ENCODE measurements around the gene PLEKHF1. TPM values are rescaled to one million over a fixed set of nuclear protein-coding genes. Genes with fewer than 3 reads are reported as not detected.
"Not testable (repeated sequence)": the region's sequence is repeated elsewhere in the genome, so short reads cannot be mapped to it uniquely, and the experiment has no call there.

The PLEKHF1 gene
- total and polyA plus RNA-seq, 2 donors (not counting 1 experiment from before 2014, with no cell fraction given): 5.2 to 72.5 TPM

DNA sequence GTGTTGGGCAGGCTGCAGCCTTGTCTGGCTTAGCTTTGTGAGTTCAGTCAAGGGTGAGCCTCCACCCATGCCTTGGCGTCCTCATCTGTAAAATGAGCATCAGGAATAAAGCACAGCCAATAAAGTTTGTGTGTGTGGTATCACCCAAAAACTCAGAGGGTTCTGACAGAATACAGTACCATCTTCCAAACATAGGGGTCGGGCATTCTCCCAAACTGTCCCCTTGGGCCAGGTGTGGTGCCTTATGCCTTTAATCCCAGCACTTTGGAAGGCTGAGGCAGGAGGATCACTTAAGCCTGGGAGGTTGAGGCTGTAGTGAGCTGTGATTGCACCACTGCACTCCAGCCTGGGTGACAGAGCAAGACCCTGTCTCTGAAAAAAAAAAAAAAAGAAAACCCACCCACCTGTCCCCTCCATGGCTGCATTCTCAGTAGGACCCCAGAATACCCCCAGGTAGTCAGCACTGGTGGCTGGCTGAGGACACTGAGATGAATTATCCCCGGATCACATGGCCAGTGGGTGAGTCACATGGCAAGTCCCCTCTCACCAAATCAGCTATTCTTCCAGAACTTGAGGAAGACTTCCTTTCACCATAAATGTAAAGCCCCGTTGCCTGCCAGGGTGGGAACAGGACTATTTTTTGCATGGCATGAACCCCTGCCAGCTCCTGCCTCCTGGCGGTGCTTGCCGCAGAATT, 40.6 kb upstream of the PLEKHF1 start:
- TF ChIP-seq EZH2 (IDR thresholded peaks at IDR 0.05; ENCODE audit: low read length, missing control alignments): no peak
- TF ChIP-seq, protein P1, sequence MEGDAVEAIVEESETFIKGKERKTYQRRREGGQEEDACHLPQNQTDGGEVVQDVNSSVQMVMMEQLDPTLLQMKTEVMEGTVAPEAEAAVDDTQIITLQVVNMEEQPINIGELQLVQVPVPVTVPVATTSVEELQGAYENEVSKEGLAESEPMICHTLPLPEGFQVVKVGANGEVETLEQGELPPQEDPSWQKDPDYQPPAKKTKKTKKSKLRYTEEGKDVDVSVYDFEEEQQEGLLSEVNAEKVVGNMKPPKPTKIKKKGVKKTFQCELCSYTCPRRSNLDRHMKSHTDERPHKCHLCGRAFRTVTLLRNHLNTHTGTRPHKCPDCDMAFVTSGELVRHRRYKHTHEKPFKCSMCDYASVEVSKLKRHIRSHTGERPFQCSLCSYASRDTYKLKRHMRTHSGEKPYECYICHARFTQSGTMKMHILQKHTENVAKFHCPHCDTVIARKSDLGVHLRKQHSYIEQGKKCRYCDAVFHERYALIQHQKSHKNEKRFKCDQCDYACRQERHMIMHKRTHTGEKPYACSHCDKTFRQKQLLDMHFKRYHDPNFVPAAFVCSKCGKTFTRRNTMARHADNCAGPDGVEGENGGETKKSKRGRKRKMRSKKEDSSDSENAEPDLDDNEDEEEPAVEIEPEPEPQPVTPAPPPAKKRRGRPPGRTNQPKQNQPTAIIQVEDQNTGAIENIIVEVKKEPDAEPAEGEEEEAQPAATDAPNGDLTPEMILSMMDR (conservative IDR thresholded peaks at IDR 0.05 in 1 of 2, IDR thresholded peaks at IDR 0.05 in 1 of 2; ENCODE audit: low read depth in 1 of 2, low read length in 2 of 2): no peak
- Histone ChIP-seq H2AFZ (ENCODE audit: low read length) (no peak overlapping the region), H3K9me3 (ENCODE audit: control insufficient read depth, insufficient read depth, low read depth, low read length) (no peaks in the 10 kb centered on the region), H4K20me1 (ENCODE audit: control insufficient read depth, extremely low read depth, insufficient read depth, low read length) (no peaks in the 10 kb centered on the region), H3K27me3 (ENCODE audit: control insufficient read depth, insufficient read depth, low read length) (no peaks in the 10 kb centered on the region), H3K4me1 (ENCODE audit: control insufficient read depth, extremely low read depth, insufficient read depth, low read length) (no peaks in the 10 kb centered on the region), H3K4me3 (replicated peaks in 1 of 4; ENCODE audit: control extremely low read depth in 1 of 4, insufficient read depth in 1 of 4, low read depth in 3 of 4, low read length in 4 of 4) (no peak overlapping the region), H3K9ac (ENCODE audit: insufficient read depth, low read length) (no peak overlapping the region), H3K79me2 (ENCODE audit: control insufficient read depth, insufficient read depth, low read length) (no peaks in the 10 kb centered on the region), H3K27ac (ENCODE audit: insufficient read depth, low read length) (no peak overlapping the region), H3K36me3 (ENCODE audit: control insufficient read depth, insufficient read depth, low read length) (no peaks in the 10 kb centered on the region), H3K4me2 (ENCODE audit: extremely low read depth, insufficient read depth, low read length) (no peak overlapping the region)
- DNase-seq (ENCODE audit: low read depth in 2 of 2): peak in 1 of 2 donors; percentile 25

DNA sequence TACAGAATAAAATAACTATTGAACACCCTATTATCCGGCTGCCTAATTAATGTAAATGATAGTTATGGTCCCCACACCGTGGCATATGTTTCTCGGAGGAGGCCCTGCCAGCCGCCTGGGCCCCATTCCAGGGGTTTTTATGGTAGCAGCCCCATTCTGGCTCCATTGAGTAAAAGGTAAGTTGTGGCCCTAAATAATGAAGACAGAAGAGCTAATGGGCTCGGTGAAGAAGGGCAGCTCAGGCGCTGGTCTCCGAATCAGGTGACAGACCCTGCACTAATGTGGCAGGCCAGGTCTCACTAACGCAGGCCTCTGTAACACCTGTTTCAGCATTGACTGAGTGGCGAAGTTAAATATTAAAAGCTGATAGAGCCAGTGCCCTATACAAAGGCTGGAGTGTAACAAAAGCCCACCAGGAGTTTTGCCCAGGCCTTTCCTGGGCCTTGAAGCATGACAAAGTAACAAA, 40.0 kb upstream of the PLEKHF1 start:
- Histone ChIP-seq H3K79me2 (ENCODE audit: control insufficient read depth, insufficient read depth, low read length) (no peaks in the 10 kb centered on the region), H3K27ac (ENCODE audit: insufficient read depth, low read length) (no peak overlapping the region), H3K9me3 (ENCODE audit: control insufficient read depth, insufficient read depth, low read depth, low read length) (no peaks in the 10 kb centered on the region), H3K9ac (ENCODE audit: insufficient read depth, low read length) (no peak overlapping the region), H4K20me1 (ENCODE audit: control insufficient read depth, extremely low read depth, insufficient read depth, low read length) (no peaks in the 10 kb centered on the region), H3K27me3 (ENCODE audit: control insufficient read depth, insufficient read depth, low read length) (no peaks in the 10 kb centered on the region), H3K4me2 (ENCODE audit: extremely low read depth, insufficient read depth, low read length) (no peak overlapping the region), H3K36me3 (ENCODE audit: control insufficient read depth, insufficient read depth, low read length) (no peaks in the 10 kb centered on the region), H3K4me3 (replicated peaks in 1 of 4; ENCODE audit: control extremely low read depth in 1 of 4, insufficient read depth in 1 of 4, low read depth in 3 of 4, low read length in 4 of 4) (no peak overlapping the region), H3K4me1 (ENCODE audit: control insufficient read depth, extremely low read depth, insufficient read depth, low read length) (no peaks in the 10 kb centered on the region), H2AFZ (ENCODE audit: low read length) (no peak overlapping the region)
- TF ChIP-seq EZH2 (IDR thresholded peaks at IDR 0.05; ENCODE audit: low read length, missing control alignments): no peak
- TF ChIP-seq, protein P1 (conservative IDR thresholded peaks at IDR 0.05 in 1 of 2, IDR thresholded peaks at IDR 0.05 in 1 of 2; ENCODE audit: low read depth in 1 of 2, low read length in 2 of 2): no peak
- DNase-seq (ENCODE audit: low read depth in 2 of 2): no peak

DNA sequence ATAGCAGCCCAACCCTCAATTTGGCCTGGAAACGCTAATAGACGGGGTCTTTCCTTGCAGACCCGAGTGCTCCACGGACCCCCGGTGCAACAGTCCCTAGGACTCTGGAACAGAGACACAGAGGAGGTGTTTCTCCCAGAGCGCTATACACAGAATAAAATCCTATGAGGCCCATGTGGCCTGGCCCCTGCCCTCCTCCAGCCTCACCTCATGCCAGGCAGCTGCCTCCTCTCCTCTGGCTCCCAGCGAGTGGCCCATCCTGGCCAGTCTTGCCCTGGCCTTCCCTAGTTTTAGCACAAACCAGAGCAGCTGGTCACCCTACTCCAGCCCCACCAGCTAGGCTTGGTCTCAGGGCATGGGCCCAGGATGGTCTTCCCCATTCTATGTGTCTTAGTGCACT, 38.9 kb upstream of the PLEKHF1 start:
- Histone ChIP-seq H3K4me3 (replicated peaks in 1 of 4; ENCODE audit: control extremely low read depth in 1 of 4, insufficient read depth in 1 of 4, low read depth in 3 of 4, low read length in 4 of 4) (no peak overlapping the region), H3K36me3 (ENCODE audit: control insufficient read depth, insufficient read depth, low read length) (no peaks in the 10 kb centered on the region), H3K27me3 (ENCODE audit: control insufficient read depth, insufficient read depth, low read length) (no peaks in the 10 kb centered on the region), H3K27ac (ENCODE audit: insufficient read depth, low read length) (no peak overlapping the region), H3K4me2 (ENCODE audit: extremely low read depth, insufficient read depth, low read length) (no peak overlapping the region), H3K79me2 (ENCODE audit: control insufficient read depth, insufficient read depth, low read length) (no peaks in the 10 kb centered on the region), H3K9ac (ENCODE audit: insufficient read depth, low read length) (no peak overlapping the region), H3K9me3 (ENCODE audit: control insufficient read depth, insufficient read depth, low read depth, low read length) (no peaks in the 10 kb centered on the region), H3K4me1 (ENCODE audit: control insufficient read depth, extremely low read depth, insufficient read depth, low read length) (no peaks in the 10 kb centered on the region), H4K20me1 (ENCODE audit: control insufficient read depth, extremely low read depth, insufficient read depth, low read length) (no peaks in the 10 kb centered on the region), H2AFZ (ENCODE audit: low read length) (no peak overlapping the region)
- no peak for DNase-seq (ENCODE audit: low read depth in 2 of 2)
- TF ChIP-seq, protein P1 (conservative IDR thresholded peaks at IDR 0.05 in 1 of 2, IDR thresholded peaks at IDR 0.05 in 1 of 2; ENCODE audit: low read depth in 1 of 2, low read length in 2 of 2): no peak
- no peak for TF ChIP-seq EZH2 (IDR thresholded peaks at IDR 0.05; ENCODE audit: low read length, missing control alignments)

DNA sequence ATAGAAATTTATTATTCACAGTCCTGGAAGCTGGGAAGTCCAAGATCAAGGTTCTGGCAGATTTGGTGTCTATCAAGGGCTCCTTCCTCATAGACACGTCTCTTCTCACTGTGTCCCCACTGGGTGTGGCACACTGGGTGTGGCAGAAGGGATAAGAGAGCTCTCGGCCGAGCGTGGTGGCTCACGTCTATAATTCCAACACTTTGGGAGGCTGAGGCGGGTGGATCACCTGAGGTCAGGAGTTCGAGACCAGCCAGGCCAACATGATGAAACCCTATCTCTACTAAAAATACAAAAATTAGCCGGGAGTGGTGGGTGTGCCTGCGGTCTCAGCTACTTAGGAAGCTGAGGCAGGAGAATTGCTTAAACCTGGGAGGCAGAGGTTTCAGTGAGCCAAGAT, 38.4 kb upstream of the PLEKHF1 start:
- H3K27me3 ChIP-seq (ENCODE audit: control insufficient read depth, insufficient read depth, low read length); H3K4me1 ChIP-seq (ENCODE audit: control insufficient read depth, extremely low read depth, insufficient read depth, low read length); H3K27ac ChIP-seq (ENCODE audit: insufficient read depth, low read length); DNase-seq (ENCODE audit: low read depth in 2 of 2); H3K4me3 ChIP-seq (replicated peaks in 1 of 4; ENCODE audit: control extremely low read depth in 1 of 4, insufficient read depth in 1 of 4, low read depth in 3 of 4, low read length in 4 of 4); H3K36me3 ChIP-seq (ENCODE audit: control insufficient read depth, insufficient read depth, low read length); H3K9me3 ChIP-seq (ENCODE audit: control insufficient read depth, insufficient read depth, low read depth, low read length); H3K9ac ChIP-seq (ENCODE audit: insufficient read depth, low read length); H3K79me2 ChIP-seq (ENCODE audit: control insufficient read depth, insufficient read depth, low read length); H3K4me2 ChIP-seq (ENCODE audit: extremely low read depth, insufficient read depth, low read length); H4K20me1 ChIP-seq (ENCODE audit: control insufficient read depth, extremely low read depth, insufficient read depth, low read length); H2AFZ ChIP-seq (ENCODE audit: low read length): not testable (repeated sequence)

Data from fibroblast of lung (primary cell).